HG03139 (cell line): ENCODE results near the gene ABHD11.
"Not testable (repeated sequence)": the region's sequence is repeated elsewhere in the genome, so short reads cannot be mapped to it uniquely, and the experiment has no call there.

Source experiments
- ATAC-seq: cut with Tn5 transposase; IDR thresholded peaks from one replicate; pipeline ENCODE4 v1.9.1; 2021; ENCODE audit not compliant: unreplicated experiment

ABHD11 gene

DNA sequence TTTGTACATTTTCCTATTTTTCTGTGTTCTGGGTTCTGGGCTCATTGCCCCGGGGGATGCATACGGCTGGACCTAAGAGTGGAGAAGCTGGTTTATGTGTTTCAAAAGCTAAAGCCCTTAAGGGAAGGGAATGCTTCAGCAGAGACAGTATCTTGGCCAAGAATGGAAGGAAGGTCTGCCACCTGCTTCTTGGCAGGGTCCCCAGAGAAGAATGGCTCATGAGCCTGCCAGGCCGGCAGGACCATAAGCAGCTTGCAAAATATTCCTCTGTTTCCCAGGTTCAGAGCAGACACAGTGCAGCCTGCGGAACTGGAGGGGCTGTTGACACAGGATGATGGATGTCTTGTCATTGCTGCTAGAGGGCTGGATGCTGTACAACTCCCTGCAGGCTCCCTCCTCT lies 7.8 kb upstream of the ABHD11 start:
- no peak for ATAC-seq

DNA sequence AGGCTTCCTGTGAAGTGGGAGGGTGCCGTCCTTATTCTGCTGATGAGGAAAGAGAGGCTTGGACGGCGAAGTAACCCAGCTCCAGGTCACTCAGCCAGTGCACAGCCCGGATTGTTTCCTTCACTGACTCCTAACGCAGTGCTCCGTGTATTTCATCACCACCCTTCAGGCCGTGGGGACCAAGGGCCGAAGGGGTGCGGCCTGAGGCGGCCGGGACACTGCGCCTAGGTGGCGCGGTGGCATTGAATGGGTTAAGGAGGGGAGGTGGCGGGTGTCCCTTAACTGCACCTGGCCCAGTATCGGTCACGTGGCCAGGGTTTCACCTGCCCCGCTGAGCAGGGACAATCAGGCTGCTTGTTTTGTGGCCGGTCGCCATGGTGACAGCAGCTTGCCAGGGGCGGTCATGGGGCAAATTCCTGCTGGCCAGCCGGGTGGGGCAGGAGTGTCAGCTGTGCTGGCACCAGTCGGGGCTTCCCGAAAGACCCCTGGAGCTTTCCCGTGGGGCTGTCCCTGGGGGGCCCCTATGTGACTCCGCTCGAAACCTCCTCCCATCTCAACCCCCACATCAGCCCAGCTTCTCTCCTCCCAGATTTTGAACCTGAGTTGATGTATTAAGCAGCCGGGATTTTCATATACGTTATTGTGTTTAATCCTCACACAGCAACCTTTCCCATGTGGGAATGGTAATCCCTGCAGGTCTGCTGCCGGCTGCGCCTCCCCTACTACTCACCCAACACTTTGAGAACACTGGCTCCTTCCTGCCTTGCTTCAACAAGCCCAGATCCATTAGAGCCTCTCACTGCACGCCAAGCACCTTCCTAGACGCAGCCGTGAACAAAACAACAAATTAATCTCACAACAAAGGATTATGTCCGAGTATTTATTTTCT lies 4.4 kb upstream of the ABHD11 start:
- no peak for ATAC-seq

DNA sequence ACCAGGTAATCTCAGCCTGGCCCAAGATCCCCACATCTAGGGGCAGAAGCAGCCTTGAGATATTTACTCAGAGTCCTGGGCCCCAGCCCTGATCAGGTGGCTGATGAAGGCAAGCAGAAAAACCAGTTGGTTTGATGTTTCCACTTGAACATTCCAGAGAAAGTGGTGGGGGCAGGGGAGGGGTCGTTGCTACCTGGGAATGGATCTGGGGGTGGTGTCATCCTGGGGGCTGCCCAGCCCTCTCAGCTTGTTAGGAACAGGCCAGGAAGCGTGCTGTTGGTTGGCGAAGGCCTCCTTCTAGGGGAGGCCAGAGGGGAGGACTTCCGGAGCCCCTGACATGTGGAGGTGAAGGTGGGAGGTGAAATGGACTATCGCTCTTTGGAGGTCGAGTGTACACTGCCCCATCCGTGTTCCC lies 3.7 kb upstream of the ABHD11 start:
- ATAC-seq: no peak

DNA sequence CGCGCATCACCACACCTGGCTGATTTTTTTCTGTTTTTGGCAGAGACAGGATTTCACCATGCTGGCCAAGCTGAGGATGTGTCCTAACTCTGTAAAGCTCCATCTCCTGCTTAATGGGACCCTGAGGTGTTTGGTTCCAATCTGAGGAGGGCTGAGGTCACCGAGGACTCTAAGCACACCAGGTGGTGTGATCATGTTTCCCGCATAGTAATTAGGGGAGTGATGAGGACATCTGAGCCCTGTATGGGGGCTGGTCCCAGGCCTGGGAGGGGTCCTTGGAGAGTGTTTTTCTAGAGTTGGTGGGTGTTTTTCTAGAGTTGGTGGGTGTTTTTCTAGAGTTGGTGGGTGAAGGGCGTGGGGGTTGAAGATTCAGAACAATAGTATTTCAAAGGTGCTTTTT lies 3.0 kb upstream of the ABHD11 start:
- no peak for ATAC-seq

DNA sequence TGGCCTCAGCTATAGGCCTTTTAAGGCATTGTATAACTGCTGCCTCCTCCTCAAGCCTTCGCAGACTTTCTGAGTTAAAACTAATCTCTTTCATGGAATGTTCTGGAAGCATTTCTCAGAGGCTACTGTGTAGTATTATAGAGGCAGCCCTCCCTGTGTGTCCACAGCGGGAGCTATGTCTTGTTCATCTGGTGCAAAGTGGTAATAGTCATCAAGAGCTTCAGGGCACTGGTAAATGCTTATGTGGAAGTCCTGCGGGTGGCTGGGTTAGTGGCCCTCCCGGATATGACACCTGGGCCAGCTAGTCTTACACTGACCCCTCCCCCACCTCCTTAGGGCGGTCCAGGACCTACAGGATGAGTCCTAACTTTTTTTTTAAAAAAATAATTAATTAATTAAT lies 2.2 kb upstream of the ABHD11 start:
- no peak for ATAC-seq

DNA sequence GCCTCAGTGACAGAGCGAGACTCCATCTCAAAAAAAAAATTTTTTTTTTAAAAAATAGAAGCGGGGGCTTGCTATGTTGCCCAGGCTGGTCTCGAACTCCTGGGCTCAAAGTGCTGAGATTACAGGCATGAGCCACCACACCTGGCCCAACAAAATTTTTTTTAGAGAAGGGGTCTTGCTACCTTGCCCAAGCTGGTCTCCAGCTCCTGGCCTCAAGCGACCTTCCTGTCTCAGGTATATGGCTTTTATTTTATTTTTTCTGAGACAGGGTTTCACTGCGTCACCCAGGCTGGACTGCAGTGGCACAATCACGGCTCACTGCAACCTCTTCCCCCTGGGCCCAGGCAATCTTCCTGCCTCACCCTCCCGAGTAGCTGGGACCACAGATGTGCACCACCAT lies 1.6 kb upstream of the ABHD11 start:
- no peak for ATAC-seq

DNA sequence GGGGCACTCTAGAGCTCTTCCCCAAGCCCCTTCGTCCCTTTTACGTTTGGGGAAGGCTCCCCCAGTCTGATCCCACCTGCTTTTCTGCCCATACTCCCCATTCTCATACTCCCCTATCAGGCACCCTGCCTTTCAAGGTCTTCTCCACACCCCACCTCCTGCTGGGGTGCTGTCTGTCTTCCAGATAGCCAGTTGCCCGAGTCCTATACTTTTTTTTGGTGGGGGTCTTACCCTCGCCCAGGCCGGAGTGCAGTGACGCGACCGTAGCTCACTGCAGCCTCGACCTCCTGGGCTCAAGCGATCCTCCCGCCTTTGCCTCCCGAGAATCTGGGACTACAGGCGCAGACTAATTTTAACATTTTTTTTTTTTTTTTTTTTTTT lies 775 bp upstream of the ABHD11 start:
- ATAC-seq: no peak

DNA sequence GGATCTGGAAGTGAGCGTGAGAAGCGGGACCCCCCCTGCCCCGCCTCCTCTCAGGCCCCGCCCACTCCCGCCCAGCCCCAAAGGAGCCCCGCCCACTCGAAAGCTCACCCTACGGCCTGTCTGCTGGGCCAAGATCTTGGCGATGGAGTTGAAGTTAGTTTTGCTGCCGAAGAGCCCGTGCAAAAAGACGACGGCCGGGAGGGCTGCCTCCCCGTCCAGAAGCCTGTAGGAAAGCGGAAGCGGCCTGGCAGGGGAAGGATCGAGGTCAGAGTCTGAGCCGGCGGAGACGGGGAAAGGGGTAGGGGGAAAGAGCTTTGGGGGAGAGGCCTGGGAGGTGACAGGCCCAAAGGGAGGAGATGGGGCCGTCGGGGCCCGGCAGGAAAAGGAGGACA lies 386 bp downstream of the ABHD11 start:
- ATAC-seq: no peak

DNA sequence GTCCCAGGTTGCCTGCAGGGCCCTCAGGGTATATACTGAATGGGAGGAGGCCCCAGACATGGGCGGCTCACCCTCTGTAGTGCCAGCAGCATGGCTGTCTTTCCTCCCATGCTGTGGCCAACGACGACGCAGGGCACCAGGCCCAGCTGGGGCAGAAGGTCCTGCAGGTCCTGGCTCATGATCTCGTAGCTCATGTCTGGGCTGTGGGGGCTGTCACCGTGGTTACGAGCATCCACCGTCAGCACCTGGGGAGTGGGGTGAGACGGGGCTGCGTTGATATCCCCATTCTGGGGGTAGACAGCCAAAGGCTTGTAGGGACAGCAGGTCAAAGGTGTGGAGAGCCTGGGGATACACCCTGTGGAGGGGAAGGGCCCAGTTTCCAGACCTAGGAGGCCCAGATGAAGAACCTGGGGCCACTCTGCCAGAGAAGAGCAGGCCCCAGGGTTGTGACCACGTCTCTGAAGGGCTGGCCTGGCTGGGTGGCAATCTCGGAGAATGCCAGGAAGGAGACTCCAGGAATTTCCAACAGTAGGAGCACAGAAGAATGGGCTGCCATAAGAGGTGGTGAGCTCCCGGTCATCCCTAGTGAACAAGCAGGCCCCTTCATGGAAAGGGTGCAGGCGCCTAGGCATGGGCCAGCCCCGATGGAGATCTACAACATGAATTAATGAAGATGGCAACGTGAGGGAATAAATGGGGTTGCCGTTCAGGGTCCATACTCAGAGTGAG lies 947 bp downstream of the ABHD11 start:
- no peak for ATAC-seq

DNA sequence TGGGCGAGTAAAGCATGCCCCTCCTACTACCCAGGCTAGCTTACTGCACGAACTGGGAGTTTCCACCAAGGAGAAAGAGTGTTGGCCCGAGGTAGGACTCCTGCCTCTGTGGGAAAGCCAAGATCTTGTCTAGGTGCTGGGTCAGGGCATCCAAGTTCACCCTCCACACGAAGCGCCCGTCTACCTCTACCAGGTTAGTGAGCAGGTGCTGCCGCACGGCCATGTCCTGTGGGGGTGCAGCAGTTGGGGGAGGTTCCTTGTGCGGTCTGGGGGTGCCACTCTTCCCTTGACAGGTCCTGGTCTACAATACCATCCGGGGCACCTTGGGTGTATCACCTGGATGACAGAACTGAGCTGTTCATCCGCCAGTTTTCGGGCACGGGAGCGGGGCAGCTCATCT lies 1.7 kb downstream of the ABHD11 start:
- no peak for ATAC-seq

DNA sequence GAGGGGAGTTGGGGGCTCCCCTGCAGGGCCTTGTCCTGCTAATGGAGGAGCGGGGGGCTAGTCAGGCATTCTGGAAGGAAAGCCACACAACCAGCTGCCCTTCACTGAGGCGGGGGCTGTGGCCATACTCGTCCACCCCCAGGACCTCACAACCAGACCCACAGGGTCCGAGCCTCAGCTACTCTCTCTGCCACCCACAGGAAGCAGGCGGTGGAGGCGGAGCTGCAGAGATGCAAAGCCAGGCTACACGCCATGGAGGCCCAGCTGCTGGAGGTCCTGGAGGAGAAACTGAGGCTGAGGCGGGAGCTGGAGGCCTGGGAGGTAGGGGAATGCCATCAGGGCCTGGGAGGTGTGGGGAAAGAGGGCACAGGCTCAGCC lies 3.1 kb downstream of the ABHD11 start:
- ATAC-seq: no peak

DNA sequence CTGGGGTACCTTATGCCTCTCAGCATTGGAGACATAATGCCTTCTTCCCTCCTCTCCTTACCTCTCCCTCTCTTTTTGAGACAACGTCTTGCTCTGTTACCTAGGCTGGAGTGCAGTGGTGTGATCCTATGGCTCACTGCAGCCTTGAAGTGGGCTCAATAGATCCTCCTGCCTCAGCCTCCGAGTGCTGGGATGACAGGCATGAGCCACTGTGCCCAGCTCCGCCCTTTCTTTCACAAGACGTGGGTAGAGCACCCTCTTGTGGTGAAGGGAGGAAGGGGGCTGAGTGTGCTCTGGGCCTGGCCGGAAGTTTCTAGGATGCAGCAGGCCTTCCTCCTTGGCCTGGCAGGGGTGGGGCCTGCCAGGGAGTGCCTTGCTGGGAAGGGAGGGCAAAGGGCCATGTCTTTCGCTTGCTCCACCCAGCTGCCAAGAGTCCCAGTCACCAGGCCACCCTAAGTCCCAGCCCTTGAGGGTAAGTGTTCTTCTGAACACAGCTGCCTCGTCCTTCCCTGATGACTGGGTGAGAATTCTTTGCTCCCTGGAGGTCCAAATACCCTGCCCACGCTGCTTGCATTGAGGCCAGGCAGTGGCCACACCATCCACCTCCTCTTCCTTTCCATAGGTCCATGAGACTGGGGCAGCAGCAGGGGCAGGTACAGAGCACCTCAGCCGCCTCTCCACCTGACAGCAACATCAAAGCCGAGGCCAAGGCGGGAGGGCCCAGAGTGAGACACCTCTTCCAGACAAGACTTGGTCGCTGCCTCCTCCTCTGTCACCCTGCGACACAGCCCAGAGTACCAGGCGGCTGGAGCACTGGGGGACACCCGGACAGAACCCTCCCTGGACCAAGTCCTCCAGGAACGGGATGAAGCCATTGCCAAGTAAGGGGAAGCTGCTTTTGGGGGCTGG lies 3.7 kb downstream of the ABHD11 start:
- peak; percentile 40 for ATAC-seq

DNA sequence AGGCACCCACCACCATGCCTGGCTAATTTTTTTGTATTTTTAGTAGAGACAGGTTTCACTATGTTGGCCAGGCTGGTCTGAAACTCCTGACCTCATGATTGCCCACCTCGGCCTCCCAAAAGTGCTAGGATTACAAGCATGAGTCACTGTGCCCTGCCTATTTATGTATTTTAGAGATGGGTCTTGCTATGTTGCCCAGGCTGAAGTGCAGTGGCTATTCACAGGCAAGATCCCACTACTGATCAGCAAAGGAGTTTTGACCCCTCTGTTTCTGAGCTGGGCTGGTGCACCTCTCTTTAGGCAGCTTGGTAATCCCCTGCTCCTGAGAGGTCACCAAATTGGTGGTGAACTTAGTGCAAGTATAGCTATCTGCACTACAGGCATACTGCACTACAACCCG lies 6.2 kb downstream of the ABHD11 start:
- ATAC-seq: no peak

DNA sequence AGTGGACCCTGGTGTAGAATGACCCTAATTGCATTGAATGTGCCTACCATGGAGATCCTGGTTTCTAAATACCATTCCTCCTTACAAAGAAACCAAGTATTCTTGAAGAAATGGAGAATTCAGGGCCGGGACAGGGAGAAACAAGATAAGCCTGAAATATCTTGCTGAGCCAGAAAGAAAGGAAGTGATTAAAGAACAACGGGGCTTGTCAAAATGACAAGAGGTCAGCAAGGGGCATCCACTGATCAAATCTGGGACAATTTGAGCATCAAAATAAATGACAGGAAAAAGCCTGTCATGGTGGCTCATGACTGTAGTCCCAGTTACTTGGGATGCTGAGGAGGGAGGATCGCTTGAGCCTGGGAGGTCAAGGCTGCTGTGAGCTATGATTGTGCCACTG lies 8.1 kb downstream of the ABHD11 start:
- no peak for ATAC-seq

DNA sequence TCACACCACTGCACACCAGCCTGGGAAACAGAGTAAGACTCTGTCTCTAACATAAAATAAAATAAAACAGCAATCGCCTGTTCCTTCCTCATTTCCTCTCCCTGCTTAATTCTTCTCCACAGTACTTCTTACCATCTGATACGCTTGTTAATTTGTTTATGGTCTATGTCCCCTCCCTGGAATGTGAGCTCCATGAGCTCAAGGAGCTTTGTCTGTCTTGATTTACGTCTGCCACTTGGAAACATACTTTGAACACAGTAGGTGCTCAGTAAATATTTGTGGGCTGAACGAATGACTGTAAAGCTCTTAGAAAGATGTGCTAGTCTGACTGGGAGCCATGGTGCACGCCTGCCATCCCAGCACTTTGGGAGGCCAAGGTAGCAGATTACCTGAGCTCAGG lies 10.1 kb downstream of the ABHD11 start:
- no peak for ATAC-seq

DNA sequence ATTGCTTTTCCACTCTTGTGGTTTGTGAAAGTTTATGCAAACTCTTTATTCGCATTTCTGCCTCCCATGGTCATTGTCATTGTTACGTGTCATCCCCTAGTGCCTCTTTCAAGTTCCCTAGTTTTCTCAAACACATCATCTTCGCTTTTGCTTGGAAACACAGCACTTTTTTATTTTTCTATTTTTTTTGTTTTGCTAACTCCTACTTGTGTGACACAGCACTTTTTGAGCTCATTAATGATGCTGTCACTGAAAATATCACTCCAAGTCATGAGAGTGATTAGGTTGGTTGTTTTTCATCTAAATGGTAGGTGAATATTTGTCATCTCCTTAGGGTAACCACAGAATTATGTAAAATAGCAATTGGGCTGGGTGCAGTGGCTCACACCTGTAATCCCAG lies 10.7 kb downstream of the ABHD11 start:
- no peak for ATAC-seq

DNA sequence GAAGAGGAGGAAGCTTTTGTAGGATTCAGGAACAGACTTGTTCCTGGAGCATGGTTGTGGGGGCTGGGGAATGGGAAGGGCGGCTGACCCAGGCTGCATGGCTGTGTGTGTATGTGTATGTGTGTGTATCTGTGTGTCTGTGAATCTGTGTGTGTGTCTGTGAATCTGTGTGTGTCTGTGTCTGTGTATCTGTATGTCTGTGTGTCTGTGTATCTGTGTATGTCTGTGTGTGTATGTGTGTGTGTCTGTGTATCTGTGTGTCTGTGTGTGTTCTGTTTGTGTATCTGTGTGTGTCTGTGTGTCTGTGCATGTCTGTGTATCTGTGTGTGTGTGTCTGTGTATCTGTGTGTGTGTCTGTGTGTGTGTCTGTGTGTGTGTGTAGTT lies 12.5 kb downstream of the ABHD11 start:
- no peak for ATAC-seq

DNA sequence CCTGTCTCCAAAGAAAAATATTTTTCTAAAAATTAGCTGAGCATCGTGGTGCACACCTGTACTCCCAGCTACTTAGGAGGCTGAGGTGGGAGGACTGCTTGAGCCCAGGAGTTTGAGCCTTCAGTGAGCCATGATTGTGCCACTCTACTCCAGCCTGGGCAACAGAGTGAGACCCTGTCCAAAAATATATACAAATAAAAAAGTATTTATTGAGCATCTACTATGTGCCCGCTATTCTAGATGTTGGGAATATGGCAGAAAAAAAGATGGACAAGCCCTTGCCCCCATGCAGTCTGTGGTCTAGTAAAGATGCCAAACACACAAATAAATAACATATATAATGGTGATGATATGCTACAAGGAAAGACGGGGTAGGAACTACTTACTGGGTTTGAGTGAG lies 14.8 kb downstream of the ABHD11 start:
- ATAC-seq: no peak

DNA sequence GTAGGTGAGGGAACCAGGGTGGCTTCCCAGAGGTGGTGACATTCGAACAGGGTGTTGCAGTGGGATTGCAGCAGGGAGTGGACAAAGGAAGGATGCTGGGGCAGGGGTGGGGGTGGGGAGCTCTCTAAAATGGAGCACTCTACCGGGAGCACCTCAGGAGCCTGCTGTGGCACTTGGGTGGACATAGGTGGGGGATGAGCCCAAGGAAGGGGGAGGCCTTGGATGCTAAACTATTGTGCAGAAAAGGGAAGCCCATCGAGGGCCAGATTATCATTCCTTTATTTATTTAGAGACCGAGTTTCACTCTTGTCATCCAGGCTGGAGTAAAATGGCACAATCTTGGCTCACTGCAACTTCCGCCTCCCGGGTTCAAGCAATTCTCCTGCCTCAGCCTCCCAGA lies 15.8 kb downstream of the ABHD11 start:
- ATAC-seq: no peak

DNA sequence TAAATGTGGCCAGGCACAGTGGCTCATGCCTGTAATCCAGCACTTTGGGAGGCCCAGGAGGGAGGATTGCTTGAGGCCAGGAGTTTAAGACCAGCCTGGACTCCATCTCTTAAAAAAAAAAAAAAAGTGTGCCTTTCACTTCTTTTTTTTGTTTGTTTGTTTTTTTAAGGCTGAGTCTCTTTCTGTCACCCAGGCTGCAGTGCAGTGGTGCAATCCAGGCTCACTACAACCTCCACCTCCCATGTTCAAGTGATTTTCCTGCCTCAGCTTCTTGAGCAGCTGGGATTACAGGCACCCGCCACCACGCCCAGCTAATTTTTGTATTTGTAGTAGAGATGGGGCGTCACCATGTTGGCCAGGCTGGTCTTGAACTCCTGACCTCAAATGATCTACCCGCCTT lies 16.4 kb downstream of the ABHD11 start:
- ATAC-seq: not testable (repeated sequence)

DNA sequence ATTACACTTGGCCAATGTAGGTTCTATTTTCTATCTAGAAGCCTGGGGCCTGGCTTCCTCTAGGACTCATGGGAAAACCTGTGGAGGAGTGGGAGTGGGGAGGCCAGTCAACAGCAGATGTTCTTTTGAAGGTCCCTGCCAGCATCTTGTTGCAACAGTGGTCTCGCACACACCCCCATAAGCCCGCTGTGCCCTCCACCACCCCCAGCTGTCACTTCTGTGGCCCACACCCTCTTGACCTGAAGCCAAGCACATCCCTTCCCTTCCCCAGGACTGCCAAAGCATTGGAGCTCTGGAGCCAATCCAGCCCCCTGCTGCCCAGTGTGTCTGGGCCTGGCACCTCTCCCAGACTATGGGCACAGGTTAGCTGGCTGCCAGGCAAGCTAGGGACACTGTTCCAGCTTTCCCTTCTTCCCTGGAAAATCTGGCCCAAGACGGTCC lies 17.2 kb downstream of the ABHD11 start:
- no peak for ATAC-seq

DNA sequence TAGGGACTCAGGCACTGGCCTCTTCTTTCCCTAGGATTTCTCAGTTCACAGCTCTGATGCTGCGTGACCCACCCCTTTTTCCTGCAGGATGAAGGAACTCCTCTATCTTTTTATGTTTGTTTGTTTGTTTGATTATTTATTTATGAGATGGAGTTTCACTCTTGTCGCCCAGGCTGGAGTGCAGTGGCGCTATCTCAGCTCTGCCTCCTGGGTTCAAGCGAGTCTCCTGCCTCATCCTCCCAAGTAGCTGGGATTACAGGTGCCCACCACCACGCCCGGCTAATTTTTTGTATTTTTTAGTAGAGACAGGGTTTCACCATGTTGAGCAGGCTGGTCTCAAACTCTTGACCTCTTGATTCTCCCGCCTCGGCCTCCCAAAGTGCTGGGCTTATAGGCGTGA lies 18.2 kb downstream of the ABHD11 start:
- not testable (repeated sequence) for ATAC-seq
